ENCODE results near the gene SLC19A2.

SLC19A2 gene

DNA sequence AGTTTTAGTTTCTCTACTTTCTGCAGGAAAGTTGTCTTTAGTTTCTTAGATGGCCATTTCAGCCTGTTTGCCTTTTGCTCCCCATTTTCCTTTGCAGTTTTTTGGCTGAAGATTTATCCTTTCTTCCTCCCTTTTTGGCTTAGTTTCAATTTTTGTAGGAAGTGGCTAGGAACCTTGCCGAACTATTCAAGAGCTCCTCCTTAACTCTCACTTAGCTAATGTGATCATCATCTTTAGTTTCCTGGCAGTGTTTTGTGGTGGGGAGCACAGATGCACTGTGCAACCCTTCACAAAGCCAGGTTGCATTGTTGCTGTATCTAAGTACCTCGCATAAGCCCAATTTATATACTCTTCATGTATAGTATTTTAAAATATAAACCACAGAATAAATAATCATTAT lies 29.7 kb downstream of the SLC19A2 start:
- H3K4me3 Mint-ChIP-seq: no peak overlapping the region
- DNase-seq (no peak), ATAC-seq (replicated peaks) (no peak)
- peaks cover 7 to 25% of the 10 kb centered on the region in 2 donors for H3K27me3 Mint-ChIP-seq
- peaks cover 4% of the 10 kb centered on the region for H3K36me3 Mint-ChIP-seq (ENCODE audit: insufficient read depth)
- peaks cover 0 to 8% of the 10 kb centered on the region in 2 donors for H3K9me3 Mint-ChIP-seq
- no peak overlapping the region for H3K27ac Mint-ChIP-seq
- H3K4me1 Mint-ChIP-seq (ENCODE audit: low read depth in 2 of 2): peaks cover 0 to 2% of the 10 kb centered on the region in 2 donors

DNA sequence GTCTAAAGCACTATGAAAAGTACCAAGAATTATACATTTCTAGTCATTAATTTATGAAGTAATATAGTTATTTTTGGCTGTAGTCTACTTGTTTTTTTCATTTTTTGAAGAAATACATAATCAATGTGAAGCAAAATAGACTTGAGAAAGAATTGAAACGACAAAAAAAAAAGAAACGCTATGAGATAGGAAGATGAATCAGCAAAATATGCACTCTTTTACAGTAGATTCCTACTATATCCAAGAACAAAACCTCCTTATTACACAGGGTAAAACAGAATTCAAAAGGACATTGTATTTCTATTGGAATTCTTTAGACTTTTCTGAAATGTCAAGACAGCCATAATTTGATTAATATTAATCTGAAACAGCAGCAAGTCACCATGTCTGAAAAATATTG lies 32.8 kb downstream of the SLC19A2 start:
- no peak overlapping the region for H3K4me3 Mint-ChIP-seq
- H3K27me3 Mint-ChIP-seq: peaks cover 27 to 33% of the 10 kb centered on the region in 2 donors
- no peaks in the 10 kb centered on the region for H3K4me1 Mint-ChIP-seq (ENCODE audit: low read depth in 2 of 2)
- no peaks in the 10 kb centered on the region for H3K36me3 Mint-ChIP-seq (ENCODE audit: insufficient read depth)
- H3K27ac Mint-ChIP-seq: no peak overlapping the region
- peaks cover 0 to 8% of the 10 kb centered on the region in 2 donors for H3K9me3 Mint-ChIP-seq
- ATAC-seq (replicated peaks) (no peak), DNase-seq (no peak)

DNA sequence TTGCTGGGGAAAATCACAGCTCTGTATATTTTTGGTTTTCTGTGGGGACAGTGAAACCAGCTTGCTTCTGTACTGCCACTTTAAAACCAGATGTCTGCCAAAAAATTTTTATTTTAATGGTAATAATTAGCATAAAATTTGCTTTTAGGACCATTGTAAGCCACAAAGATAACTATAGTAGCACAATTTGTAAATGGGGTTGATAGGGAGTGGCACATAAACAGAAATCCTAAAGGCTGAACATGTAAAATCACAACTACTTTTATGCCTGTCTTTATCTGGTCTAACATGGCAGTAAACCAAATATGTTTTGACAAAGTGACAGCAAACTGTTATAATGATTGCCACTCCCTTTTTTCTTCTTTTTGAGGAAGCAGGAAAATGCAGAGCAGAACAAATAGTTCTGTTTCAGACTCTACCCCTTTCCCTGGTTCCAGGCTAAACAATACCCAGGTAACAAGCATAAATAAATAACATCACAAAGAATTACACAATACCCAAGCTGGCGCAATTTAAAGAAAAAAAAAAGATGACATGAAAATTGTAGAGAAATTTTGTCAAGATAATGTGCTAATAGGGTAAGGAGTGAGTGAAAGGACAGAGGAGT lies 34.4 kb downstream of the SLC19A2 start:
- H3K9me3 Mint-ChIP-seq: no peaks in the 10 kb centered on the region
- H3K4me1 Mint-ChIP-seq (ENCODE audit: low read depth in 2 of 2): no peaks in the 10 kb centered on the region
- no peak for DNase-seq
- H3K27ac Mint-ChIP-seq: no peak overlapping the region
- peaks cover 27 to 42% of the 10 kb centered on the region in 2 donors for H3K27me3 Mint-ChIP-seq
- no peaks in the 10 kb centered on the region for H3K36me3 Mint-ChIP-seq (ENCODE audit: insufficient read depth)
- no peak overlapping the region for H3K4me3 Mint-ChIP-seq
- no peak for ATAC-seq (replicated peaks)

DNA sequence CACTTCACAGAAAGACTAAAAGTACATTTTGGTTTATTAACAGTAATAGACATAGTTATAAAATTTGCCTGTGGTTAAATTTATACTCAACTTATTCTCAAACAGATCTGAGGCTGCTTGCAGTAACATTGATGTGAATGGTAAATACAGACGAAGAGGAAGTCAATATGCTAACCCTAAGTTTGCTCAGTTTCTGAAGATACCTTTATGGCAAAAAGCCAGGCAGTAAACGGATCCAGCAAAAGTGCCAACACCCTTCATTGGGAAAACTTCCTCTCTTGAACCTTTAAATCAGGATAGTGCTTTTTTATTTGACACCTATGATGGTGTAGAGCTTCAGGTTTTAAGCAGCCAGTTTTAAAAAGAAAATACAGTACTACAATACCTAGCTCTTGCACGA lies 41.8 kb downstream of the SLC19A2 start:
- ATAC-seq (replicated peaks): no peak
- Mint-ChIP-seq H3K27ac (no peak overlapping the region), H3K4me1 (ENCODE audit: low read depth in 2 of 2) (no peaks in the 10 kb centered on the region), H3K9me3 (no peaks in the 10 kb centered on the region), H3K36me3 (ENCODE audit: insufficient read depth) (no peaks in the 10 kb centered on the region), H3K27me3 (peaks cover 29 to 35% of the 10 kb centered on the region in 2 donors), H3K4me3 (no peak overlapping the region)
- DNase-seq: no peak

DNA sequence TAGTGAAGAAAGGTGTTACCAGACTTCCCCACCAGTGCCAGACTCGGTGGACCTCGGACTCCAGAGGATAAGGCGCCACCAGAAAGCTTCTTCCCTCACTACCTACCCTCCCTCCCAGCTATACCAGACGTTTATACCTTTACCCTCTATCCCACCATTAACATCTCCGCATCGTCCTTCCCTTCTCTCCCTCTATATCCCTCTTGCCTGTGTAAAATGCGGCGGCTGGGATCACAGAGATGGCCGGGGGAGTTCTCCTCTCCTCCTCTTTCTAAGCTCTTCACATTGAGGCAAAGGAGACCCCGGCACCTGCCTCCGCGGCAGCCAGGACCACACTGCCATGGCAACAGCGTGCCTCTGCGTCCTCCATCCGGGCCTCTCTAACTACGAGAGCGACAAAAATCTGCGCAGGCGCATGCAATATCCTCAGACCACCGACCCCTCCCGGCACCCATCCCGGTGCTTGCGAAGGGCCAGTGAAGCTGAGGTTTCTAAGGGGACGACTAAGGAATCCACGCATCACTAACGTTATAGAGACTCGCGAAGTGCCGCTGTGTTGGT lies 58.6 kb downstream of the SLC19A2 start, which contains the start of gene CCDC181:
TSS of gene CCDC181 (minus strand) at position 394 of the 561 bp plus-strand sequence. CDS start 2,547 bp downstream, outside the sequence.
- Mint-ChIP-seq H3K27me3 (peaks cover 87% of the 10 kb centered on the region in 2 donors), H3K4me1 (ENCODE audit: low read depth in 2 of 2) (peaks cover 5 to 7% of the 10 kb centered on the region in 2 donors), H3K9me3 (peaks cover 0 to 2% of the 10 kb centered on the region in 2 donors), H3K4me3 (peak within 1 kb of the TSS; percentile 68 to 80), H3K27ac (no peak within 1 kb of the TSS), H3K36me3 (ENCODE audit: insufficient read depth) (no peaks in the 10 kb centered on the region)
- DNase-seq: peak; percentile 9 to 11 (median 11)
- peak; percentile 77 for ATAC-seq (replicated peaks)

DNA sequence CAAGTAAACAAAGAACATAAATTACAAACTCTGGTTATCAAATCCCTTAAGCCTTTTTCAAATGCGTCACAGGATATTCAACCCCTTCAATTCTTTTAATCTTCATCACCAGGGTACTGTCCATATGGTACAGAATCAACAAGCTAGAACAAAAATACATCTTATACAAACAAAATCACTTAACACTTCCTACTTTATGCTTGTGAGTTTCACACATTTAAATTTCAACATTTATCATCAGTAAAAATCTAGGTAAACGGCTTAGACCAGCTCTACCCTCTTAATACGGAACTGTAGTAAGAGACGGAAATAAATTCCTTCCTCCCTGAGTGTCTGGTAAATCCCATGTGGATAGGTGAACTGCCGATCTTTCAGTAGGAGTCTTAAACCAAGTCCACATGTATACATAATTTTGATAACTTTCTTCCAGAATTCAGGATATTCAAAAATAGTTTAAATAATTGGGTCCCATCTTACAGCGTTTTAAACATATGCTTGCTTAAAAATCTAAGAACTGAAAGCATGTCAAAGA lies 59.5 kb downstream of the SLC19A2 start:
- Mint-ChIP-seq H3K9me3 (no peaks in the 10 kb centered on the region), H3K27me3 (peaks cover 87% of the 10 kb centered on the region in 2 donors), H3K27ac (no peak overlapping the region), H3K4me1 (ENCODE audit: low read depth in 2 of 2) (peaks cover 5 to 7% of the 10 kb centered on the region in 2 donors), H3K4me3 (no peak overlapping the region), H3K36me3 (ENCODE audit: insufficient read depth) (no peaks in the 10 kb centered on the region)
- DNase-seq (no peak), ATAC-seq (replicated peaks) (no peak)

DNA sequence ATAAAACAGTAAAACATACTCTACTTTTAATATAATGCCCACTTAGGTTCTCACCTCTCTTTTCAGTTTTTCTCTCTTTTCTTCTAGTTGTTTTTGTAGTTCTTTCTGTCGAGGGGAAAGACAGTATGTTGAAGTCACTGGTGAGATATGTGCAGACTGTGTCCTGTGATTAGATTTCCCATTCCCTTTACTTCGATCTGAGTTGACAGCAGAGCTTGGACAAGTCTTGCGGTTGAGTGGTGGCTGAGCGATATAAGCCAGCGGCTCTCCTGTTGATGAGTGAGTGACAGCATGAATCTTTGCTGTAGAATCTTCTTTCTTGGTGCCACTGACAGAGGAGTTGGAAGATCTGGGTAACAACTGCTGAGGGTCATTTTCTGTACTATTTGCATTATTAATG lies 64.4 kb downstream of the SLC19A2 start:
- ATAC-seq (replicated peaks) (no peak), DNase-seq (no peak)
- H3K4me1 Mint-ChIP-seq (ENCODE audit: low read depth in 2 of 2): no peaks in the 10 kb centered on the region

DNA sequence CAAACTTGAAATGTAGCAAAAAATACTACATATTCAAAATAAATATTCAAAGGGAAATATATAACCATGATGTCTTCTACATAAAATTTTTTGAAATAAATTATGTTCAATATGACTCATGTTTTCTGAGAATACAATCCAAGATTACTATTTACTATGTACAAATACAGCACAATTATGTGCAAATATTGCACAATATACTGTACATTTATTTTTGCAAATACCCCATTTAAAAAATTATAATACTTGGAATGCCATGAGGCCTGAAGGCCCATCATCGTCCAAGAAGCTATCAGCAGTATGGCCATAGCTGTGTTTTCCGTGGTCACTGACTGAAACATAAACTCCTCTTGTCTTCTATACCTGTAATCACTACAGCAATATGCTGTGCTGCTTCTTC lies 70.8 kb downstream of the SLC19A2 start:
- Mint-ChIP-seq H3K4me1 (ENCODE audit: low read depth in 2 of 2) (no peaks in the 10 kb centered on the region), H3K36me3 (ENCODE audit: insufficient read depth) (no peaks in the 10 kb centered on the region), H3K9me3 (peaks cover 0 to 4% of the 10 kb centered on the region in 2 donors), H3K27me3 (peaks cover 0 to 12% of the 10 kb centered on the region in 2 donors), H3K4me3 (no peak overlapping the region), H3K27ac (no peak overlapping the region)
- ATAC-seq (replicated peaks) (no peak), DNase-seq (no peak)

More for the DNA sequence above, 64.4 kb downstream of the SLC19A2 start:
- H3K4me3 Mint-ChIP-seq: no peak overlapping the region
- no peaks in the 10 kb centered on the region for H3K9me3 Mint-ChIP-seq
- no peak overlapping the region for H3K27ac Mint-ChIP-seq
- no peaks in the 10 kb centered on the region for H3K36me3 Mint-ChIP-seq (ENCODE audit: insufficient read depth)
- peaks cover 48 to 57% of the 10 kb centered on the region in 2 donors for H3K27me3 Mint-ChIP-seq

Measured in effector memory CD8-positive, alpha-beta T cell (primary cell).